HG03469 (cell line): Measurements from ENCODE around the gene NANOS1.
"Not testable (repeated sequence)": the region's sequence is repeated elsewhere in the genome, so short reads cannot be mapped to it uniquely, and the experiment has no call there.

Source experiments
- ATAC-seq: cut with Tn5 transposase; IDR thresholded peaks from one replicate; pipeline ENCODE4 v1.9.1; 2021; ENCODE audit warnings: mild to moderate bottlenecking, moderate library complexity, moderate number of reproducible peaks; ENCODE audit not compliant: unreplicated experiment

Gene NANOS1

DNA sequence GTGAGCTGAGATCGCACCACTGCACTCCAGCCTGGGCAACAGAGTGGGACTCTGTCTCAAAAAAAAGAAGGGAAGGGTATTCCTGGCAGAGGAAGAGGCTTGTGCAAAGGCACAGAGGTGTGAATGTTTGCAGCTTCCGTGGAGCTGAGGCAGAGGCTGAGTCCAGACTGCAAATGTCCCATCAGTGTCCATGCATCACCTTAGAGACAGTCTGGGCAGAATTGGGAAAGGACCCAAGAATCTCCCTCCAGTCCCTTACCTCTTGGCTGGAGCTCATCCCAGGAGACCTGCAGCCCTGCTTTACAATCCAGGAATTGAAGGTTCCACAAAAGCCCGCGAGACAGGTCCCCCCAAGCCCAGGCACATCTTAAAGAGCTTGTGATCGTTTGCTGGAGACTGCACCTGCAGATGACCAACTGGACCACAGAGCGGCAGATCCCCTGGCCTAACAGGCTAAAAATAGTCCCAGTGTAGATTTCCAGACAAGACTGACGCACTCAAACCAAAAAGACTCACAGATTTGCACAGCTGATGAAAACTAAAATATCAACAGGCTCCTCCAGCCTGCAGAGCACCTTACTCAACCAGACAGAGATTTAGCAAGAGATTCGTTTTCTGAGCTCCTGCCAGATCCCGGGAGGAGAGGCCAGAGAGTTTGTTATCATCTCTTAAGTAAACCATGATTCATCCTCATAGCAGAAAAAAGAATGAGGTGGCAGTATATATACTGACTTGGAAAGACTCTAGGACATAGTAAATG lies 22.9 kb upstream of the NANOS1 start:
- ATAC-seq = no peak

DNA sequence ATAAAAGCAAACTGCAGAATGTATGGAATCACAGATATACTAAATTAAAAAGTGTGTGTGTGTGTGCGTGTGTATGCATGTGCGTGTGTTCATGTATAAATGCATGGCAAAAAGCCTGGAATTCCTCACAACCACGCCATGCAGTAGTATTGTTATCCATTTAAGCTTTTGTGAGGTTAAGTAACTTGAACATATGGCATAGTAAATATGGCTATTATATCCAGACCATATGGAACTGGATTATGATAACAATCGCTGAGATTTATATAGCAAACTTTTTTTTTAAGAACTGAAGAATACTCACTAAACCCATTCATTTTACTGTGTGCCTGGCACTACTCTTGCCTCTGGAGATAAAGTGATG lies 22.3 kb upstream of the NANOS1 start:
- no peak for ATAC-seq

GRCh38 chr10:119020627-119020946 lies 8.9 kb upstream of the NANOS1 start:
- no peak for ATAC-seq

DNA sequence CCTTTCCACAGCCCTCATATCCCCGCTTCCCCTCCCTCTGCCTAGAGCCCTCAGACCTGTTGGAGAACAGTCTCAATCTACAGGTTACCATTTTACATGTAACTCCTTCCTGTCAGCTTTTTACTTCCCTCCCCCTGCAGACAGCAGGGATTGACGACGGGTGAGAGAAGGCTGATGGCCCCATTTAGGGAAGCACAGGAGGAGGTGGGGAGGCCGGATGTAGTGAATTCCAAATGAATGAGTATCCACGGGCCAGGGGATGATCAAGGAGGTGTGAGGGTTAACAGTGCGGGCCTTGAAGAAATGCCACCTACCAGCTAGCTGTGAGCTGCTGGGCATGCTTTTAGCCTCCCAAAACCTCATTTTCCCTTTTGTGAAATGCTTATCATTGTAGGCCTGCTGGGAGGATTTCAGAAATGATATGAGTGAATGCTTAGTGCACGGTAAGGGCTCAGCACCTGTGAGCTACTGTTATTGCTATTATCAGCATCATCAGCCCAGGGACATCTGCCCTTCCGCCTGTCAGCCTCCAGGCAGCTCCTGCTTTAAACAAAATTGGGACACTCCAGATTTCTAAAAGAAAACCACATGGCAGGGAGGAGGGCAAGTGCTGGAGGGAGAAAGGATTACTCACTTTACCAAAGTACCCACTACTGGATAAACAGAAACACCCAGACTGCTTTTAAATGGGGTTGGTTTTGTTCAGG lies 6.5 kb upstream of the NANOS1 start:
- ATAC-seq = no peak

- no peak for ATAC-seq
Observed at GRCh38 chr10:119023553-119023868, 6.0 kb upstream of the NANOS1 start.

GRCh38 chr10:119024882-119025281 lies 4.6 kb upstream of the NANOS1 start:
- ATAC-seq = no peak

- ATAC-seq = no peak
Observed at GRCh38 chr10:119025336-119025735, 4.2 kb upstream of the NANOS1 start.

DNA sequence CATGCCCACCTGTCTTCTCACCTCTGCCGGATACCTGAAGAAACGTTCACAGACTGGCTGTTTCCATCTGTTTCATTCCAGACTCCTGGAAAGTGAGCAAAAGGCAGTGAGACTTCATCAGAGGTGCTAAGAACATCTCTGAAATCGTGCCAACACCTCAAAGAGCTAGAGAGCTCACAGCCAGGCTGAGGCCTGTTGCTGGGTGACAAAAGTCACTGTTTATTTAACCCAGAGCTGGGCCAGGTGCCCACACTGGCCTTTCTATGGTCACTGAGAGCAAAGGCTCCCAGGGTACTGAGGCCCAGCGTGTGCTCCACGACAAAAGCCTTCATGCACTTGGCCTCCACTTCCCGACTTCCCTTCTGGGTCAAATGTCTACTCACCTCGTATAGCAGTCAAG lies 3.7 kb upstream of the NANOS1 start:
- no peak for ATAC-seq

DNA sequence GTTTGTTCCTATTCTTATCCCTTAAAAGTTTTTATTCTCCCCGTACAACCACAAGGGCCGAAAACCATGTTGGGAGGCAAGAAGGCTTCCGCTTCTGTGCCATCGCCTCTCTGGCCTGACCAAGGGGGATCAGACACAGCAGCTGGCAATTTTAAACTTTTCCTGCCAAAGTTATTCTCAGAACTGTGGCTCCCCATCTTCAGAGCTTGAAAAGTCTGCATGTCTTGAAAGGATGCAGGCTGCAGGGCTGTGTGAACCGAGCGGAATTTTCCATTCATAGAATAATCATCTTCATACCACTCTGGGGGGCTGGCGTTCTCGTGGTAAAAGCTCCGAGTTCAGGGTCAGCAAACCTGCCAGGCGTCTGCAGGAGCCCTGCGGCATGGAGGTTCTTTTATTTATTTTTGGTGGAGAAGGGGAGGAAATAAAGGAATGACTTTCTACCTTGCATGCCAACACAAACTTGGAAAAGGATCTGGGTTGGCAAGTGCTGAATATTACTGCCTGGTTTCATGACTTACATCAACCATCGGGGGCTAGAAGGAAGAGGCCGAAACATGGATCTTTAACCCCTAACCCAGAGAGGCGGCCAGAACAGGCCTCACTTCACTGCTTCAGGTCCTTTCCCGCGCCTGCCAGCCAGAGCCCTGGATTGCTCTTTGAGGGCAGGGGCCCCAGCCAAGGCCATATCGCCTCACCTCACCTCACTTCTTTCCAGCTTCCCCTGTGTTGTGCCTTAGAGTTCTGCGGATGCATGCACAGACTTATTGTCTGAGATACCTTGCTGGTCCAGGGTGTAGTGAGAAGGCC lies 3.0 kb upstream of the NANOS1 start:
- ATAC-seq = no peak

DNA sequence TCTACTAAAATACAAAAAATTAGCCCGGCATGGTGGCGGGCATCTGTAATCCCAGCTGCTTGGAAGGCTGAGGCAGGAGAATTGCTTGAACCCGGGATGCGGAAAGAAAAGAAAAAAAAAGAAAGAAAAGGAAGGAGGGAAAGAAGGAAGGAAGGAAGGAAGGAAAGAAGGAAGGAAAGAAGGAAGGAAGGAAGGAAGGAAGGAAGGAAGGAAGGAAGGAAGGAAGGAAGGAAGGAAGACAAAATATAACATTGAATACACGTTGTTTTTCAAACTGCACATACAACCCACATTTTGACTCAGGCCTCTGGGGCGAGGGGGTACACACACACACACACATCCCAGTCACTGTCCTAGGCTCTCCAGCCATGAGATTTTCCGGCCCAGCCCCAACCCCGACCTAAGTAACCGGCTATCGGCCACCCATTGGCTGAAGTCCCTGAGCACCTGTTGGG lies 1.0 kb upstream of the NANOS1 start:
- not testable (repeated sequence) for ATAC-seq

- peak; percentile 30 for ATAC-seq
Observed at GRCh38 chr10:119028900-119029612, 458 bp upstream of the NANOS1 start.

- ATAC-seq = peak; percentile 45
Observed at GRCh38 chr10:119030421-119031250, 1.1 kb downstream of the NANOS1 start.

DNA sequence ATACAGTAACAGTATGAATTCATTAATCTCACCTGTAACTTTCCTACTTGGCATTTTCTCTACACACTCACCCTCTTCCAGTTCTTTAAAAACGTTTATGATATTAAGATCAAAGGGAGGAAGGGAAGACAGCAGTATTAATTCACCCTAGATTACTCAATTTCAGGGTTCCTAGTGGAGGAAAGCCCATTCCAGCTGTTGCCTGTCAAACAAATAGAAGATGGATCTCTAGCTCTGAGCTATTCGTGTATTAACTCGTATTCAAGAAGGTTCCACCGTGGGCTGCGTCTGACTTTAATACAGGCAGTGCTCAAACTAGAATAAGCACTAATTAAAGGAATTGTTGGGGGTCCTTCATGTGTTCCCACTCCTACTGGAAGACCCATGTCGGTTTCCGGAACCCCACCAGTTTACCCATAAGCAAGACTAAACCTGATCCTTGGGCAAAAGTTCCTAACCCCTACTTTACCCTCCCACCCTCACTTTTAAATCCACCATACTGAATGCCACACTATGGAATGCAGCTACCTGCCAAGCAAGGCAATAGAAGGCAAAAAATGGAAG lies 2.1 kb downstream of the NANOS1 start:
- no peak for ATAC-seq

DNA sequence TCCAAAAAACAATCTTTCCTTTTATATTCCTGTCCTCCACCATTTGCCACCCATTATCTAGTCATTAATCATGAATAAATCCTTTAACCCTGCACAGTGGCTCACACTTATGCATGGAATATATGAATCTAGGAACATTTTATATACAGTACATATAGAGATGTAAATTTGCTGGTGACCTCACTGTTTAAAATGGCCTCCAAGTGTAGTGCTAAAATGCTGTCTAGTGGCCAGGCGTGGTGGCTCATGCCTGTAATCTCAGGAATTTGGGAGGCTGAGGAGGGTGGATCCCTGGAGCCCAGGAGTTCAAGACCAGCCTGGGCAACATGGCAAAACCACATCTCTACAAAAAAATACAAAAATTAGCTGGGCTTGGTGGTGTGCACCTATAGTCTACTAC lies 9.6 kb downstream of the NANOS1 start:
- ATAC-seq = no peak

GRCh38 chr10:119041326-119041725 lies 11.8 kb downstream of the NANOS1 start:
- no peak for ATAC-seq

DNA sequence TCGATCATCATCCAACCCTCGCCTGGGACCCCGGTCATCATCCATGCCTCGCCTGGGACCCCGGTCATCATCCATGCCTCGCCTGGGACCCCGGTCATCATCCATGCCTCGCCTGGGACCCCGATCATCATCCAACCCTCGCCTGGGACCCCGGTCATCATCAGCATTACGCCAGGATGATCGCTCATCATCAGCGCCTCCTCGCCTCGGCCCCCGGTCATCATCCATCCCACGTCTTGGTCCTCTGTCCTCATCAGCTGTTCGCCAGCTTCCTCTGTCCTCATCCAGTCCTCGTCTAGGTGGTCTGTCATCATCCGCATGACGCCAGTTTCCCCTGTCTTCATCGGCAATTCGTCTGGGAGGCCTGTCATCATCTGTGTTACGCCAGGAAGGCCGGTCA lies 12.7 kb downstream of the NANOS1 start:
- no peak for ATAC-seq

GRCh38 chr10:119045561-119045960 lies 16.0 kb downstream of the NANOS1 start:
- ATAC-seq = no peak

DNA sequence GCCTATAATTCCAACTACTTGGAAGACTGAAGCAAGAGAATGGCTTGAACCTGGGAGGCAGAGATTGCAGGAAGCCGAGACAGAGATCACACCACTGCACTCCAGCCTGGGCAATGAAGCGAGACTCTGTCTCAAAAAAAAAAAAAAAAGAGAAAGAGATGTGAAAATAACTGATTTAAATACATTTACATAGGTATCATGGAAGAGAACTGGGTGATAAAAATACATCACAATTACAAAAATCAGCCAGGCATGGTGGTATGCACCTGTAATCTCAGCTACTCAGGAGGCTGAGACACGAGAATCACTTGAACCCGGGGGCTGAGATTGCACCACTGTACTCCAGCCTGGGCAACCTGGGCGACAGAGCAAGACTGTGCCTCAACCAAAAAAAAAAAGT lies 19.8 kb downstream of the NANOS1 start:
- ATAC-seq = no peak

DNA sequence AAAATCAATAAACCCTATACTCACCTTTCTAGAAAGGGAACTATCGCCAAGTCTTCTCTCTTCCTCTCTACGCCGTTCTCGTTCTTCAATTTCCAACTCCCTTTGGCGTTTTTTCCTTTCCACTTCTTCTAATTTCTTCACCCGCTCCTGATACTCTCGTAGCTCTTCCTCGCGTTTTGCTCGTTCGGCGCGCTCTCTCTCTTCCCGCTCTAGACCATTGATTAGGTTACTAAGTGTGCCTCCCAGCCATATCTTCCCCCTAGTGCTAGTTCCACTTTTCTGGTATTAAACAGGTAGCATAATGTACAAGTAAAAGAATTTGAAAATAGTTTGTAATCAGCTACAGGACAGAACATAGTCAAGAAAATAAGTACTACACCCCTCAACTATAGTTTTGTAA lies 20.3 kb downstream of the NANOS1 start:
- no peak for ATAC-seq

GRCh38 chr10:119051775-119052174 lies 22.3 kb downstream of the NANOS1 start:
- no peak for ATAC-seq
